Epithelial cell of proximal tubule (primary cell): ENCODE data around the gene ZNF774. TPM values are rescaled to one million over a fixed set of nuclear protein-coding genes. Genes with fewer than 3 reads are reported as not detected.
"Not testable (repeated sequence)": the region's sequence is repeated elsewhere in the genome, so short reads cannot be mapped to it uniquely, and the experiment has no call there.

Experiments used
- DNase-seq: peaks from one replicate; pipeline ENCODE4 v3.0.0-alpha.2; 2011; ENCODE audit warnings: low read depth
- H3K4me3 ChIP-seq: 2 replicates; pipeline ENCODE4 v1.5.1; 2011; ENCODE audit warnings: low read depth, mild to moderate bottlenecking, low read length
- total RNA-seq: library from RNA; depleted of rRNA; stranded (reverse); fragments of >200 nt; gene quantifications from 2 replicates; pipeline ENCODE4 v1.2.3, GENCODE V29; 2015
- TF ChIP-seq, protein P1 (sequence below): conservative IDR thresholded peaks from 2 replicates; pipeline ENCODE4 v1.5.1; 2012; ENCODE audit warnings: low read depth, mild to moderate bottlenecking, low read length

ZNF774 gene
- total RNA-seq, 1 donor from 2014 or later: 5.9 TPM

DNA sequence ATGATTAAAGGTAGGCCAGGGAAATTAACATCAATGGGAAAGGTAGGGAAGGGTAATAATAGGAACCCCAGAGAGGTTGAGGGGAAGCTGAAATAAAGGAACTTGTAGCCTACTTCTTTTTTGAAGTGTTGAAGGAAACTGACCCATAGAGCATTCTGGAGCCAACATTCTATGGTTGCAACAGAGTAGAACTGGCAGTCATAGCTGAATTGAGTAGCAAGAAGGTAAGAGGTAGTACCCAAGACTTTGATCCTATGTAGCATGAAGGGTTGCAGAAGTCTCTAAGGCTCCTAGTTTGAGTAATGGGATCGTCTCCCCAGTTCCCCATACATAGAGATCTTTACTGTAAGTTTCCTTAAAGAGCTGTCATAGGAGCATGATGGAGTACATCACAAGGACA lies 7.4 kb upstream of the ZNF774 start:
- H3K4me3 ChIP-seq: no peak overlapping the region
- TF ChIP-seq, protein P1, sequence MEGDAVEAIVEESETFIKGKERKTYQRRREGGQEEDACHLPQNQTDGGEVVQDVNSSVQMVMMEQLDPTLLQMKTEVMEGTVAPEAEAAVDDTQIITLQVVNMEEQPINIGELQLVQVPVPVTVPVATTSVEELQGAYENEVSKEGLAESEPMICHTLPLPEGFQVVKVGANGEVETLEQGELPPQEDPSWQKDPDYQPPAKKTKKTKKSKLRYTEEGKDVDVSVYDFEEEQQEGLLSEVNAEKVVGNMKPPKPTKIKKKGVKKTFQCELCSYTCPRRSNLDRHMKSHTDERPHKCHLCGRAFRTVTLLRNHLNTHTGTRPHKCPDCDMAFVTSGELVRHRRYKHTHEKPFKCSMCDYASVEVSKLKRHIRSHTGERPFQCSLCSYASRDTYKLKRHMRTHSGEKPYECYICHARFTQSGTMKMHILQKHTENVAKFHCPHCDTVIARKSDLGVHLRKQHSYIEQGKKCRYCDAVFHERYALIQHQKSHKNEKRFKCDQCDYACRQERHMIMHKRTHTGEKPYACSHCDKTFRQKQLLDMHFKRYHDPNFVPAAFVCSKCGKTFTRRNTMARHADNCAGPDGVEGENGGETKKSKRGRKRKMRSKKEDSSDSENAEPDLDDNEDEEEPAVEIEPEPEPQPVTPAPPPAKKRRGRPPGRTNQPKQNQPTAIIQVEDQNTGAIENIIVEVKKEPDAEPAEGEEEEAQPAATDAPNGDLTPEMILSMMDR: no peak
- no peak for DNase-seq

DNA sequence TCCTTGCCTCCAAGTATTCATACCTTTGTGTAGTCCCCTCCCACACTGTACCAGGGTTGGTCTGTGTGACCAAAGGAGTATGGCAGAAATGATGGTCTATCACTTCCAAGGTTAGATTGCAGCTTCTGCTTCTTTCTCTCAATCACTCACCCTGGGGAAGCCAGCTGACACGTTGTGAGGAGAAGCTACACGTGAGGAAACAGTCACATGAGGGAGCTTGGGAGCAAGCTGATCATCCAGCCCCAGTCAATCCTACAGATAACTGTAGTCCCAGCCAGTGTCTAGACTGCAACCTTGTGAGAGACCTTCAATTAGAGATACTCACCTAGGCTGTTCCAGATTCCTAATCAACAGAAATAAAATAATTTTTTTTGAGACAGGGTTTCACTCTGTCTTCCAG lies 6.2 kb upstream of the ZNF774 start:
- TF ChIP-seq, protein P1: no peak
- DNase-seq: no peak
- H3K4me3 ChIP-seq: no peak overlapping the region

DNA sequence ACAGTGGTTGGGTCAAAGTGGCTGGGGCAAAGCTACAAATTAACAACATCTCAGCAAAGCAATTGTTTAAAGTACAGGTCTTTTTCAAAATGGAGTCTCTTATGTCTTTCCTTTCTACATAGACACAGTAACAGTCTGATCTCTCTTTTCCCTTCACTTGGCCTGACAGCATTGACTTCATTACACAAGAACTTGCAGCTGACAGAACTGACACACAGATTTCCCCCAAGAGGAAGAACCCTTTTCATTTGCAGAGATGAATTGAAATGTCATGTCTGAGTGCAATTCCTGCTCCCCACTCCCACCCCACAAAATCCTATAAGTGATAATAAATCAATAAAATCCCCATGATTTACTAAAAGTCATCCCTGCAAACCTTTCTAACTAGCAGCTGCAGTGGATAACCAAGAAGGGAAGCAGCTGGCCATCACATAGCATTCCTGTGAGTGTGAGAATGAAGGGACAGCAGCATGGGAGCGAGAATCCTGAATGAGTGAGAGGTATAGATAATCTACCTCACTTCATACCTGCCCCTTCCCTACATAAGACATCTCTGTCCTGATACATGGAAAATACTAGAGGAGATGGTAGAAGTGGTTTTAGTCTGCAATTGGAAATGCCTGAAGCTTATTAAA lies 4.5 kb upstream of the ZNF774 start:
- H3K4me3 ChIP-seq, DNase-seq: not testable (repeated sequence)

DNA sequence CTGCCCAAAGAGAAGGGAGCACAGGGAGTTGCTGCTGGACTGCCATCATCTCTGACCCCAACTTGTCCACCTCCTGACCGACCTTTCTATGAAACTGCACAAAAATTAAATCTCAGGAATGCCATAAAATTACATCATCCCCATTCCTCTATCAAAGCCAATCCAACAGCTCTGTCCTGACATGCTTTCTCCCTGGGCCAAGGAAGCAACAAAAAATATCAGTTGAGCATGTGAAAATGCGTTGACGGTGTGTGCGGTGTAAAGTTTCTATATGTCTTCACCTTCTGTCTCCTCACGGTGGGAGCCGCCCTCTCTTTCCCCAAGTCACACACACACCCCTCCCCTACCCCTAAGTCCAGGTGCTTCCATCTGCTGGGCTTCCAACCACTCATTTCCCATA lies 3.6 kb upstream of the ZNF774 start:
- TF ChIP-seq, protein P1: no peak
- DNase-seq: no peak
- no peak overlapping the region for H3K4me3 ChIP-seq

DNA sequence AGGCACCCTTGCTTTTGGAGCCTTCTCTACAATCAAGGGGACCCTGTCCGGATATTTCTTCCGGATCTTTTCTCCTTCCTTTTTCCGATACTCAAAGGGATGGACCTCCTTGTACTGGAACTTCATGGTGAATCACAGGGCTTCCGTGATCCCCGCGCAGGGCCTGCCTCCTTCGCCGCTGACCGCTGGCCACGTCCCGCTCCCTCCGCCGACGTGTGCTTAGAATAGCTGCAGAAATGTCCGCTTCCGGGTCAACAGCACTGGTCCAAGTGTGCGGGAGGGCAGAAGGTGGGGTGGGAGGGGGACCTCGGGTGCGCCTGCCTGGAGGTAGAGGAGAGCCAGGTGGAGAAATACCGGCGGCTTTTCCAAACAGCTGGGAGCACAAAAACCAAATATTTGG lies 3.0 kb upstream of the ZNF774 start:
- TF ChIP-seq, protein P1: no peak
- no peak for DNase-seq
- H3K4me3 ChIP-seq: no peak overlapping the region

DNA sequence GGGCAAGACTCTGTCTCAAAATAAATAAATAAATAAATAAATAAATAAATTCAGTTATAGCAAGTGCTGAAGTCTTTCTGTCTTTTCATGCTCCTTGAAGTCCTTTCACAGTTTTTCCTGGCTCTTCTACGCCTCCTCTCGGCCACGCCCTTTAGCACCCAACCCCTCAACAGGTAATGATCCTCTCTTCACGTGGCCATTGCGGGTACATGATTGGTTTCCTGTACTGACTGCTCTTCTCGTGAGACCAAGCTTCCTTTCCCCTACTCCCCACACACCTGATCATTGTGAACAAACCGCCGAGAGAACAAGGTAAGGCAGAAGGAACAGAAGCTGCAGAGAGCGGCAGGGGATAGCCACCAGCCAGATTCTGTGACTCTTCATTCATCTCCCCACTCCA lies 2.3 kb upstream of the ZNF774 start:
- no peak for DNase-seq
- H3K4me3 ChIP-seq: no peak overlapping the region
- TF ChIP-seq, protein P1: no peak

DNA sequence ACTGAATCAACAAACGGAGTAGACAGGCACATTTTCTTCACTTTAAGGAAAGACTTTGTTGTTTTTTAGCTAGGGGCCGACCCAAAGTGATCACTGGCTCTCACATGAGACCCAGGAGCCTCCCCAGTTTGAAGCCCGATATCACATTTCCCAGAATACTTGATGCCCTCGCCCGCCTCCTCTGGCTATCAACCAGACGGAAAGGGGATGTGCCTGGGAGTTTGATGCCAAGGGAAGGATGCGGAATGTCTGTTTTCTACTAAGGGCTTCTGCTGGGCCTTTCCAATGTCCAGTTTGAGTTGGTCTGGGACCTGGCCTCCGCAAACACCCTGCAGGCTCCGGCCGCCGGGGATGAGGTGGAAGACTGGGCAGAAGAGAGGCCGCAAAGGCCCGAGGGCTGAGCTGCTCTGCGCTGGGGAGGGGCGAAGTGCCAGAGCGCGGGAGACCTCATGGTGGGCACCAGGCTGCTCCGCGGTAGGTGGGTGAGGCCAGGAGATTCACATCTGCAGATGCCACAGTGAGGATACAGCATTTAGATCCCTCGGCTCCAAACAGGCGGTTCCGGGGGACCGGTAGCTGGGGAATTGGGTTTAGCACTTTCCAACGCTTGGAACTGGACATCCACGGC lies 491 bp upstream of the ZNF774 start:
- no peak for DNase-seq
- H3K4me3 ChIP-seq: peak overlapping the region; percentile 85
- TF ChIP-seq, protein P1: no peak
